Stimulated activated memory B cell treated with anti-CD40 and anti-IgM and Interleukin-4, amounts not matched to agents 10 μg/mL and 1 μg/mL and 100 μg/mL, for 72 hours (primary cell): Measurements from ENCODE around the gene ACBD3.

Experiments
- ATAC-seq: fragments of 150-1000 bp; cut with Tn5 transposase; 2 replicates; pipeline ENCODE4 v1.10.0; 2021
- H3K27ac Mint-ChIP-seq: one replicate; pipeline ENCODE4 v1.8.0; 2022; ENCODE audit warnings: mild to moderate bottlenecking, mixed read lengths
- H3K27me3 Mint-ChIP-seq: one replicate; pipeline ENCODE4 v1.8.0; 2022; ENCODE audit warnings: mixed read lengths
- H3K36me3 Mint-ChIP-seq: one replicate; pipeline ENCODE4 v1.8.0; 2022; ENCODE audit warnings: mixed read lengths
- H3K4me1 Mint-ChIP-seq: one replicate; pipeline ENCODE4 v1.8.0; 2022; ENCODE audit warnings: mixed read lengths
- H3K4me3 Mint-ChIP-seq: one replicate; pipeline ENCODE4 v1.8.0; 2022; ENCODE audit warnings: mild to moderate bottlenecking, moderate library complexity, mixed read lengths
- H3K9me3 Mint-ChIP-seq: one replicate; pipeline ENCODE4 v1.8.0; 2022; ENCODE audit warnings: mixed read lengths

ACBD3 gene

GRCh38 chr1:226172589-226172988 is 14.0 kb downstream of the ACBD3 start:
- no peak overlapping the region for H3K27ac Mint-ChIP-seq
- peaks cover 23% of the 10 kb centered on the region for H3K36me3 Mint-ChIP-seq
- no peaks in the 10 kb centered on the region for H3K9me3 Mint-ChIP-seq
- no peak overlapping the region for H3K4me3 Mint-ChIP-seq
- no peaks in the 10 kb centered on the region for H3K27me3 Mint-ChIP-seq
- H3K4me1 Mint-ChIP-seq: peaks cover 37% of the 10 kb centered on the region
- ATAC-seq: no peak

GRCh38 chr1:226166341-226166740 is 20.2 kb downstream of the ACBD3 start:
- H3K36me3 Mint-ChIP-seq: peaks cover 30% of the 10 kb centered on the region

GRCh38 chr1:226164154-226164553 is 22.4 kb downstream of the ACBD3 start:
- no peak overlapping the region for H3K4me3 Mint-ChIP-seq
- no peaks in the 10 kb centered on the region for H3K9me3 Mint-ChIP-seq
- ATAC-seq: no peak
- no peak overlapping the region for H3K27ac Mint-ChIP-seq
- H3K36me3 Mint-ChIP-seq: peaks cover 44% of the 10 kb centered on the region
- peaks cover 38% of the 10 kb centered on the region for H3K4me1 Mint-ChIP-seq
- no peaks in the 10 kb centered on the region for H3K27me3 Mint-ChIP-seq

More at GRCh38 chr1:226166341-226166740, 20.2 kb downstream of the ACBD3 start:
- H3K27me3 Mint-ChIP-seq: no peaks in the 10 kb centered on the region
- H3K4me1 Mint-ChIP-seq: peaks cover 26% of the 10 kb centered on the region
- ATAC-seq: no peak
- H3K27ac Mint-ChIP-seq: no peak overlapping the region
- no peak overlapping the region for H3K4me3 Mint-ChIP-seq
- no peaks in the 10 kb centered on the region for H3K9me3 Mint-ChIP-seq

- no peak for ATAC-seq
- no peaks in the 10 kb centered on the region for H3K9me3 Mint-ChIP-seq
- H3K36me3 Mint-ChIP-seq: peaks cover 44% of the 10 kb centered on the region
- H3K4me3 Mint-ChIP-seq: no peak overlapping the region
- peaks cover 39% of the 10 kb centered on the region for H3K4me1 Mint-ChIP-seq
- H3K27me3 Mint-ChIP-seq: no peaks in the 10 kb centered on the region
- H3K27ac Mint-ChIP-seq: no peak overlapping the region
Observed at GRCh38 chr1:226162898-226163297, 23.6 kb downstream of the ACBD3 start.

- no peak for ATAC-seq
- H3K36me3 Mint-ChIP-seq: peaks cover 54% of the 10 kb centered on the region
- no peaks in the 10 kb centered on the region for H3K27me3 Mint-ChIP-seq
- H3K27ac Mint-ChIP-seq: peak overlapping the region; percentile 75
- H3K4me3 Mint-ChIP-seq: no peak overlapping the region
- no peaks in the 10 kb centered on the region for H3K9me3 Mint-ChIP-seq
- peaks cover 42% of the 10 kb centered on the region for H3K4me1 Mint-ChIP-seq
Observed at GRCh38 chr1:226158983-226159382, 27.6 kb downstream of the ACBD3 start.

- Mint-ChIP-seq H3K4me1 (peaks cover 45% of the 10 kb centered on the region), H3K27ac (peak overlapping the region; percentile 75), H3K36me3 (peaks cover 52% of the 10 kb centered on the region), H3K27me3 (no peaks in the 10 kb centered on the region), H3K9me3 (no peaks in the 10 kb centered on the region), H3K4me3 (no peak overlapping the region)
- ATAC-seq: no peak
Observed at GRCh38 chr1:226158457-226158856, 28.1 kb downstream of the ACBD3 start.

- Mint-ChIP-seq H3K27me3 (no peaks in the 10 kb centered on the region), H3K4me1 (peaks cover 49% of the 10 kb centered on the region), H3K4me3 (no peak overlapping the region), H3K27ac (peak overlapping the region; percentile 75), H3K9me3 (no peaks in the 10 kb centered on the region), H3K36me3 (peaks cover 58% of the 10 kb centered on the region)
- peak; percentile 55 for ATAC-seq
Observed at GRCh38 chr1:226157761-226158316, 28.7 kb downstream of the ACBD3 start.

GRCh38 chr1:226154593-226154992 is 31.9 kb downstream of the ACBD3 start:
- Mint-ChIP-seq H3K4me1 (peaks cover 28% of the 10 kb centered on the region), H3K4me3 (no peak overlapping the region), H3K27me3 (no peaks in the 10 kb centered on the region), H3K9me3 (no peaks in the 10 kb centered on the region), H3K27ac (no peak overlapping the region), H3K36me3 (peaks cover 42% of the 10 kb centered on the region)
- ATAC-seq: no peak

- Mint-ChIP-seq H3K4me1 (peaks cover 22% of the 10 kb centered on the region), H3K9me3 (no peaks in the 10 kb centered on the region), H3K36me3 (peaks cover 52% of the 10 kb centered on the region), H3K4me3 (no peak overlapping the region), H3K27ac (no peak overlapping the region), H3K27me3 (no peaks in the 10 kb centered on the region)
- ATAC-seq: no peak
Observed at GRCh38 chr1:226149806-226150205, 36.7 kb downstream of the ACBD3 start.

GRCh38 chr1:226148121-226148648 is 38.4 kb downstream of the ACBD3 start:
- peaks cover 53% of the 10 kb centered on the region for H3K36me3 Mint-ChIP-seq
- H3K27ac Mint-ChIP-seq: peak overlapping the region; percentile 59
- H3K4me3 Mint-ChIP-seq: no peak overlapping the region
- H3K27me3 Mint-ChIP-seq: no peaks in the 10 kb centered on the region
- H3K9me3 Mint-ChIP-seq: no peaks in the 10 kb centered on the region
- ATAC-seq: no peak
- peaks cover 16% of the 10 kb centered on the region for H3K4me1 Mint-ChIP-seq

GRCh38 chr1:226144045-226144444 is 42.5 kb downstream of the ACBD3 start:
- no peak for ATAC-seq

GRCh38 chr1:226135709-226136108 is 50.8 kb downstream of the ACBD3 start:
- H3K4me3 Mint-ChIP-seq: no peak overlapping the region
- H3K36me3 Mint-ChIP-seq: no peaks in the 10 kb centered on the region
- H3K9me3 Mint-ChIP-seq: peaks cover 3% of the 10 kb centered on the region
- ATAC-seq: no peak
- H3K27me3 Mint-ChIP-seq: no peaks in the 10 kb centered on the region
- H3K27ac Mint-ChIP-seq: no peak overlapping the region
- H3K4me1 Mint-ChIP-seq: peaks cover 32% of the 10 kb centered on the region

More at GRCh38 chr1:226144045-226144444, 42.5 kb downstream of the ACBD3 start:
- Mint-ChIP-seq H3K9me3 (no peaks in the 10 kb centered on the region), H3K27ac (no peak overlapping the region), H3K4me3 (no peak overlapping the region), H3K27me3 (no peaks in the 10 kb centered on the region), H3K36me3 (peaks cover 42% of the 10 kb centered on the region), H3K4me1 (peaks cover 13% of the 10 kb centered on the region)

- peaks cover 3% of the 10 kb centered on the region for H3K9me3 Mint-ChIP-seq
- no peaks in the 10 kb centered on the region for H3K36me3 Mint-ChIP-seq
- no peaks in the 10 kb centered on the region for H3K27me3 Mint-ChIP-seq
- no peak for ATAC-seq
- peaks cover 32% of the 10 kb centered on the region for H3K4me1 Mint-ChIP-seq
- H3K27ac Mint-ChIP-seq: peak overlapping the region; percentile 95
- H3K4me3 Mint-ChIP-seq: no peak overlapping the region
Observed at GRCh38 chr1:226135059-226135651, 51.4 kb downstream of the ACBD3 start.

- Mint-ChIP-seq H3K36me3 (no peaks in the 10 kb centered on the region), H3K4me1 (peaks cover 32% of the 10 kb centered on the region), H3K9me3 (peaks cover 3% of the 10 kb centered on the region), H3K27ac (peak overlapping the region; percentile 95), H3K4me3 (no peak overlapping the region), H3K27me3 (no peaks in the 10 kb centered on the region)
- no peak for ATAC-seq
Observed at GRCh38 chr1:226134170-226135058, 52.1 kb downstream of the ACBD3 start.

GRCh38 chr1:226133504-226134123 is 52.9 kb downstream of the ACBD3 start:
- Mint-ChIP-seq H3K36me3 (no peaks in the 10 kb centered on the region), H3K27me3 (no peaks in the 10 kb centered on the region), H3K4me3 (peak overlapping the region; percentile 45), H3K27ac (peak overlapping the region; percentile 95), H3K9me3 (peaks cover 3% of the 10 kb centered on the region), H3K4me1 (peaks cover 35% of the 10 kb centered on the region)
- ATAC-seq: no peak
